ENCODE measurements around the gene FEZ2.

FEZ2 gene

GRCh38 chr2:36534275-36534799 lies 63.6 kb downstream of the FEZ2 start:
- in situ Hi-C loops (cut with MboI; ENCODE audit: low sequenced_read_pairs): no loop called here

DNA sequence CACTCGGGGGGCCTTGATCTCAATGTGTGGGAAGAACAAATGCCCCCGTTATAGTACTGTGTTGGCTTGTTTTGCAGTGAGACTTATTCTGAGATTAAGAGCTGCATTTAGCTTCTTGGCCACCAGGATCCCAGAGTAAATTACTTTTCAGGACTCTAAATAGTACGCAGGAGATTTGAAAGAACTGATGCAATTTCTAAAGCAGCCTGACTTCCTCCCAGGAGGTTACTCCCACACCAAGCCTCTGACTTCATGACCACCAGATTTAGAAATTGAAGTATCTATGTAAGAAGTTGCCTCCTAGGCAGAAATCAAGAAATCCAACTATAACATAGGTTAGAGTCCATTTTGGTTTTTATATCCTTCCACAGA lies 67.0 kb downstream of the FEZ2 start:
- in situ Hi-C loops (cut with MboI; ENCODE audit: low sequenced_read_pairs): no loop called here

- in situ Hi-C loops (cut with MboI; ENCODE audit: low sequenced_read_pairs): no loop called here
Observed at GRCh38 chr2:36530178-36530982, 67.6 kb downstream of the FEZ2 start.

DNA sequence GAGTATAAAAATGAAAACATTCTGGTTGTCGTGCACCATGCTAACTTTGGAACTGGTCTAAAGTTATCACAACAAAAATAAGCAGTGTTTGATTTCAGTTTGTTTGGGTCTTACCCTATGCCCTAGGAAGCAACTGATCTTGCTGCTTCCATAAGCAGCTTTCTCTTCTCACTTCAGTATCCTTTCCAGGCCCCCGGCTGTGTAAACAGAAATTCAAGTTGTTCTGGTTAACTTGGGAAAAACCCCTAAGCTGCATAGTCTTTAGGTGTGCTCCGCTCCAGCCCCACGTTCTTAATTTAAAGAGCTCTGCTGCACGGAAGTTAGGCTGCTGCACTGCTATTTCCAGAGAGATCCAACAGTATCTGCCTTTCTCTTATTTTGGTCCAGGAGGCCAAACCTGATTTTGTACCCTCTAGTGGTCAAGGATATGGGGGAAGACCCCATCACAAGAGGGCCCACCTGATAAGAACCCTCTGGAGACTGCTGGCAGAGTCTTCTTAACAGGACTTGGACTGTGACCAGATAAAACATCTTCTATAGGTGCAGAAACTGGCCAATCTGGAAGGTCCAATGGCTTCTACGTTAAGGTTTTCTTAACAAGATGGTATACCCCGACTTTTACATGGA lies 69.1 kb downstream of the FEZ2 start:
- in situ Hi-C loops (cut with MboI; ENCODE audit: low sequenced_read_pairs): no loop called here

DNA sequence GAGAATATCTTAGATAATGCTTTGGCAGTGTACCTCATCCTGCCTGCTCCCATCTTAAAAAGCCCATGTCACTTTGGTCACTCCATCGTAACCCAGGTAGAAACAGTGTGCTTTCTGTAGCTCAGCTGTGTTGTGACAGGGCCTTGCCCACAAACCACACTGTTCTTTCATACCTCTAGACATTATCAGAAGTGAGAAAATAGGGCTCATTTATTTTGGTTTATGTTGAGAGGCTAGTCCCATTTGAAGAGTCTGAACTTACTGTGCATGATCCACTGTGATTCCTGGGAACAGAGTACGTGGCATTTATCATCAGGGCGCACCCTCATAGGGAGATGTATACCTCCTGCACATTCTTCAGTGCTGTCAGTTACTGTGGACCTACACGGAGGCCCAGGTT lies 69.7 kb downstream of the FEZ2 start:
- in situ Hi-C loops (cut with MboI; ENCODE audit: low sequenced_read_pairs): no loop called here

DNA sequence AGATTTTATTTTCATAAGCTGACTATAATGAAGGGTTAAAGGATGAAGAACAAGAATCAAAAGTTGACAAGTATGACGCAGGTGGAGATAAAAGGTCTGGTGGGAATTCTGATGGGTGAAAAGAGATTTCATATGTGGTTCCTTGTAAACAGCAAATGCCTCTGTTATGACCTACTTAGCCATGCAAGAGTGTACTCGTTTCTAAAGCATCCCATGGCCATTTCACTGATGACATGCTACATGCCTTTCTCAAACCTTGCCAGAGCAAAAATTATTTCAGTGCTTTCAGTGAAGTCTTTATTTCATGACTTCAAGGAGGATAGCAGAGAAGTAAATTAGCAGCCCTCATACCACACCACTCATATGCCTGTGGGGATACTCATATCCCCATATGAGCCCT lies 71.7 kb downstream of the FEZ2 start:
- in situ Hi-C loops (cut with MboI; ENCODE audit: low sequenced_read_pairs): no loop called here

GRCh38 chr2:36525245-36525644 lies 72.7 kb downstream of the FEZ2 start:
- in situ Hi-C loops (cut with MboI; ENCODE audit: low sequenced_read_pairs): no loop called here

- in situ Hi-C loops (cut with MboI; ENCODE audit: low sequenced_read_pairs): no loop called here
Observed at GRCh38 chr2:36523153-36523552, 74.8 kb downstream of the FEZ2 start.

DNA sequence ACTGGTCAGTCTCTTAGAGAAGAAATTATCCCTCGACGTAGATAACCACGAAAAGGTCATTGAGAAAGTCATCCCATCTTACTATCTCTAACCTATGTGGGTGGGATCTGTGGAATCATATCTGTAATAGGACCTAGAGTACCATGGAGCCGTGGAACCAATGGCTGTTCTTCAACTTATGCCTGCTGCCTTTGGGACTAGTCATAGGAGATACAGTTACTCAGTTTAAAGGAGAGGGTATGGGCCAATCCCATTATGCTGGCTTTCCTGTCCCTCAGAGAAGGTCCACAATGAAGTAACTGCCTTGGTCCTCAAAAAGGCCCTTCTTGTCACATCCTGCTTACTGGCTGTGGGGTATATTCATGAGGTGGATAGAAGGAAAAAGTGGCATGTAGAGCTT lies 77.5 kb downstream of the FEZ2 start:
- in situ Hi-C loops (cut with MboI; ENCODE audit: low sequenced_read_pairs): no loop called here

DNA sequence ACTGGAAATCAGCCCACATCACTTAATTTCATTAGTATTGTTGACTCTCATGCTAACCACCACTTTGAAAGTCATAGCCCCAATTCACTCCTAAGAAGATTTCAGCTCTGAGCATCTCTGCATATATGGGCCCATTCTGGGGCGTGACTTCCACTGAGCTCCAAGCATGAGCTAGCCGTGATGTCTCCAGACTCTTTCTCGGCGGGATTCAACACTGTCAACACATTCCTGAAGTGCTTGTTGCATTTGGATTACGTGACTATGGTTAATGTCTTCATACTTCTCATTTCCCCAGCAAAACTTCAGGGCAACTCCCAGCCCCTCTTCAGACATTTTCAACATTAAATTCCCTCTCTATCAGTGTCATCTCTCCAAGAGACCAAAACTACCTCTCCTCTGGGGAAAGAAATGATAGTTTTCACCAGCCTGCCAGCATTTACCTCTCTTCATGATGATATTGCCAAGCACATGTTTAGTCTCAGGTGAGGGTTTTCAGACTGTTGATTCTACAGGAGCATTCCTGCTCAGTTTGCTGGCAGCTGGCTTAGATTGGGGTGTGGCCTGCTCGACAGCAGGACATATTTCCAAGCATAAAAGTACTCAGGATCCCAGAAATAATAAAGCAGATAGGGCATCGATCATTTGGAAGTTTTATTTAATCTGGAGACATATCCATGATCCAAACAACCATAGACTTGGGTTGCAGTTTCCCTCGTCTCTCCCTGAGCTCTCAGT lies 81.7 kb downstream of the FEZ2 start:
- in situ Hi-C loops (cut with MboI; ENCODE audit: low sequenced_read_pairs): no loop called here

DNA sequence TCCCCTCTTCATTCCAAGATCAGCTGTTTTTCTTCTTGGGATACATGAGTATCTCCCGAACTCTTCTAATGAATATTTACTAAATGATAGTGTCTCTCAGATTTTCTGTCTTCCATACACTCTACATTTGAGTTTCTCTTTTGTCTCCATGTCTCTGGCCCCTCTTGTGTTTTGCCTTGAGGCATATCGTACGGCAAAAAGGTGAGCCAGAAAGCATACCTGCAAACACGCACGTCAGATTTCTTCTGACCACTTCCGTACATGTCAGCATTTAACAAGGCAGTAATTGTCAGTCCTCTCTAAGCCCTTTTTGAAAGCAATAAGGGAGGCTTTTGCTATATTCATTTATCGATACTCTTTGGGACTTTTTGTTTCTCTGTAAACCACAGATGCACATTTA lies 82.4 kb downstream of the FEZ2 start:
- in situ Hi-C loops (cut with MboI; ENCODE audit: low sequenced_read_pairs): no loop called here

GRCh38 chr2:36513661-36514060 lies 84.3 kb downstream of the FEZ2 start:
- in situ Hi-C loops (cut with MboI; ENCODE audit: low sequenced_read_pairs): no loop called here

GRCh38 chr2:36512705-36513104 lies 85.3 kb downstream of the FEZ2 start:
- in situ Hi-C loops (cut with MboI; ENCODE audit: low sequenced_read_pairs): no loop called here

DNA sequence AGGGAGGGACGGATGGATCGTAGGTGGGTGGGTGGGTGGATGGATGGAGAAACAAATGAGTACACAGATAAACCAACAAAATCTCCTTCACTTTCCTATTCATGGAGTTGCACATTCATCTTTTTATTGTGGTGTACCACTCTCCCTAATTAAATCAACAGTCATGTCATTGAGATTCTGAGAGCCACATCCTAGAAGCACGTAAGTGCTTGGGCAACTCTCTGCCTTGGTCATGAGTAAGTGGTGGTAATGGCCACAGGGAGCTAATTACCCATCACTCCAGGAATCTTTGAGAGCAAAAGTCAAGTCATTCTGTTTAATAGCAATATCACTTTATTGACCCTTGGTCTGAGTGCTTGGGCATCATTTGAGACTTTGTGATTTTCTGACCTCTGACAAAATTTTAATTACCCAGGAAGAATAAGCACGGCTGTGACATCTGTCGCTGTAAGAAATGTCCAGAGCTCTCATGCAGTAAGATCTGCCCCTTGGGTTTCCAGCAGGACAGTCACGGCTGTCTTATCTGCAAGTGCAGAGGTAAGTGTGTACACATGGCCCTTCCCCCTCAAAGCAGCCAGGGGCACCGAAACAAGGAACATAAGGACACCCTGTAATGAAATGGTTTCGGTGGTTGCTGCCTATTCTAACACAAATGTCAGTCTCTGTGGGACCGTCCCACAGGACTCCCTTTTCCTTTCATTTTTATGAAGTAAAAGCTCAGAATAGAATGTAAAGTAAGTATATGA lies 85.9 kb downstream of the FEZ2 start:
- in situ Hi-C loops (cut with MboI; ENCODE audit: low sequenced_read_pairs): no loop called here

DNA sequence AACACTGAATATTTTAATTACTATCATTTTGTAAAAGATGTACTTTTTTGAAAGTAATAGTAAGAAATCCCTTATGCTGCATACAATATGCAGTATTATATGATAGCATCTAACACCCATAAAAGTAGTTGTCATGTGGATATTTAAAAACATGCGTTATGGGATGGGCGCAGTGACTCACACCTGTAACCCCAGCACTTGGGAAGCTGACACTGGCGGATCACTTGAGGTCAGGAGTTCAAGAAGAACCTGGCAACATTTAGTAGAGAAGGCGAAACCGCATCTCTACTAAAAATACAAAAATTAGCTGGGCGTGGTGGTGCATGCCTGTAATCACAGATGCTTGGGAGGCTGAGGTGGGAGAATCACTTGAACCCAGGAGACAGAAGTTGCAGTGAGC lies 88.9 kb downstream of the FEZ2 start:
- in situ Hi-C loops (cut with MboI; ENCODE audit: low sequenced_read_pairs): no loop called here

- in situ Hi-C loops (cut with MboI; ENCODE audit: low sequenced_read_pairs): no loop called here
Observed at GRCh38 chr2:36507408-36507812, 90.6 kb downstream of the FEZ2 start.
